Large intestine (tissue), 1 donor: Measurements from ENCODE around the gene ORC1. TPM values are rescaled to one million over a fixed set of nuclear protein-coding genes. Genes with fewer than 3 reads are reported as not detected.

Experiments
- polyA plus RNA-seq: library from polyadenylated mRNA; unstranded; fragments of 120-200 nt; gene quantifications from one replicate; pipeline ENCODE4 v1.2.1, GENCODE V29; 2013

ORC1 gene
- polyA plus RNA-seq, 1 donor, result 4.2 TPM

Other genes starting within 250 kb of the ORC1 start
- 24.2 TPM for gene CC2D1B, start 38.2 kb downstream of the ORC1 start, polyA plus RNA-seq
- 51.0 TPM for gene PRPF38A, start 179 bp upstream of the ORC1 start, polyA plus RNA-seq
- gene TUT4, start 148.7 kb upstream of the ORC1 start, polyA plus RNA-seq, result 68.7 TPM
- 38.6 TPM for gene GPX7, start 197.9 kb upstream of the ORC1 start, polyA plus RNA-seq
- gene SHISAL2A, start 228.7 kb upstream of the ORC1 start, polyA plus RNA-seq, result 0.58 TPM